ENCODE data around the gene ANKRD34A.

ANKRD34A gene

GRCh38 chr1:145918992-145919939 is 45.1 kb downstream of the ANKRD34A start:
- TF ChIP-seq, protein P1, sequence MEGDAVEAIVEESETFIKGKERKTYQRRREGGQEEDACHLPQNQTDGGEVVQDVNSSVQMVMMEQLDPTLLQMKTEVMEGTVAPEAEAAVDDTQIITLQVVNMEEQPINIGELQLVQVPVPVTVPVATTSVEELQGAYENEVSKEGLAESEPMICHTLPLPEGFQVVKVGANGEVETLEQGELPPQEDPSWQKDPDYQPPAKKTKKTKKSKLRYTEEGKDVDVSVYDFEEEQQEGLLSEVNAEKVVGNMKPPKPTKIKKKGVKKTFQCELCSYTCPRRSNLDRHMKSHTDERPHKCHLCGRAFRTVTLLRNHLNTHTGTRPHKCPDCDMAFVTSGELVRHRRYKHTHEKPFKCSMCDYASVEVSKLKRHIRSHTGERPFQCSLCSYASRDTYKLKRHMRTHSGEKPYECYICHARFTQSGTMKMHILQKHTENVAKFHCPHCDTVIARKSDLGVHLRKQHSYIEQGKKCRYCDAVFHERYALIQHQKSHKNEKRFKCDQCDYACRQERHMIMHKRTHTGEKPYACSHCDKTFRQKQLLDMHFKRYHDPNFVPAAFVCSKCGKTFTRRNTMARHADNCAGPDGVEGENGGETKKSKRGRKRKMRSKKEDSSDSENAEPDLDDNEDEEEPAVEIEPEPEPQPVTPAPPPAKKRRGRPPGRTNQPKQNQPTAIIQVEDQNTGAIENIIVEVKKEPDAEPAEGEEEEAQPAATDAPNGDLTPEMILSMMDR (IDR thresholded peaks at IDR 0.05; ENCODE audit: borderline replicate concordance, control extremely low read depth, extremely low read depth, insufficient read depth, missing control alignments) = no peak
- in situ Hi-C loops (cut with MboI; ENCODE audit: low sequenced_read_pairs, unreplicated experiment) = no loop called here
- DNase-seq (ENCODE audit: low spot score) = peak; percentile 52

DNA sequence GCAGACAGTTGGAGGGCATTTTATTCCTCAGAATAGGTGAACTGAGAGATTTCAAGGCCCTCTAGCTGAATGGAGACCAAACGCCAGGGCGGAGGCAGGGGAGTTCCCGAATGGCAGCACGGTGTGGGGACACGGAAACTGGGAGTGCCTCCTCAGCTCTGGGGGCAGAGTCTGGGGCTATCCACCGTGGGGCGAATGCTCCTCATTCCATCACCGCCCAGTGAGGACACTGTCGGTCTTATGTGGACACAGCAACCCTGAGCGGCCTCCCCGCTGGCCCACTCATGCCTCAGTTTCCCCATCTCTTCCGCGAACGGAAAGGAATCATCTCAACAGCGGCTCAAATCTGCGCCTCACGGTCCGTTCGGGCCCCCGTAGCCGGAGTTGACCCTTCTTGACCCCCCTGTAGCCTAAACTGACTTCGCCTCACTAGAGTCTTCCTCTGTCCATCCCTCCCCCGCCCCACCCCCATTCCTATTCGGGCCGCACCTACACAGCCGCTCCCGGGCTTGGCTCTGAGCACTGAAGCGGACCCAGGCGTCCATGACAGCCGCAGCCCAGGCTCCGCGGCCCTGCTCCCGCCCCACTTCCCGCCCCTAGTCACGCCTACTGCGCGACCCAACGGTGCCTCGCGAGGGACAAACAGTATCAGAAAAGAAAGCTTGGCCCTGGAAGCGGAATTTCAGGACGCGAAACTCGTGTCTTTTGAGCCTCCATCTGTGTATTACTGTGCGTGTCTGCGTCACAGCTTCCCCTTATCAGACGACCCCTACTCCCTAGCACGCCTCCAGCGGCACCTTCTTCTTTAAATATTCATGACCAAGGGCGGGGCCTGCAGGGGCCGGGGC is 46.0 kb downstream of the ANKRD34A start, which contains the start of gene PEX11B:
Gene PEX11B (minus strand): TSS at position 574 of the 848 bp plus-strand sequence. CDS start 29 bp downstream, at position 545.
- TF ChIP-seq, protein P1 (IDR thresholded peaks at IDR 0.05; ENCODE audit: borderline replicate concordance, control extremely low read depth, extremely low read depth, insufficient read depth, missing control alignments) = no peak
- in situ Hi-C loops (cut with MboI; ENCODE audit: low sequenced_read_pairs, unreplicated experiment) = no loop called here
- peak; percentile 93 for DNase-seq (ENCODE audit: low spot score)

- in situ Hi-C loops (cut with MboI; ENCODE audit: low sequenced_read_pairs, unreplicated experiment) = no loop called here
- TF ChIP-seq, protein P1 (IDR thresholded peaks at IDR 0.05; ENCODE audit: borderline replicate concordance, control extremely low read depth, extremely low read depth, insufficient read depth, missing control alignments) = no peak
- DNase-seq (ENCODE audit: low spot score) = no peak
Measured at GRCh38 chr1:145917595-145917994, 46.8 kb downstream of the ANKRD34A start.

DNA sequence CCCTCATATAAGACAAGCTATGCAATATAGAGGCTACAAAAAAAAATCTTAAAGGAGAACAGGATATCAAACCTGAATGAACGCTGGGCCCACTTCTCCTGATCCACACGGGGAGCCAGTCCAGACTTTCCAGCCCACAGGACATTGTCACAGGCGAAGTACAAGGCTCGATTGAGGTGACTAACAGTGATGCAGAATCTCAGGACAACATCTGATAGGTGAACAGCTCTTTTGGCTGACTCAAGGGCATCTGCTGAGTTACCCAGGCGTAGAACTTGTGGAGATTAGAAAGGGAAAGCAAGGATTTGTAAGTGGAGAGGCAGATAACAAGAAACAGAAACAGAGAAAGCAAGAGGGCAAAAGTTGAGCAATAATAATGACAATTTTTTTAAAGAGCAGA is 47.6 kb downstream of the ANKRD34A start:
- in situ Hi-C loops (cut with MboI; ENCODE audit: low sequenced_read_pairs, unreplicated experiment) = no loop called here
- TF ChIP-seq, protein P1 (IDR thresholded peaks at IDR 0.05; ENCODE audit: borderline replicate concordance, control extremely low read depth, extremely low read depth, insufficient read depth, missing control alignments) = no peak
- DNase-seq (ENCODE audit: low spot score) = no peak

DNA sequence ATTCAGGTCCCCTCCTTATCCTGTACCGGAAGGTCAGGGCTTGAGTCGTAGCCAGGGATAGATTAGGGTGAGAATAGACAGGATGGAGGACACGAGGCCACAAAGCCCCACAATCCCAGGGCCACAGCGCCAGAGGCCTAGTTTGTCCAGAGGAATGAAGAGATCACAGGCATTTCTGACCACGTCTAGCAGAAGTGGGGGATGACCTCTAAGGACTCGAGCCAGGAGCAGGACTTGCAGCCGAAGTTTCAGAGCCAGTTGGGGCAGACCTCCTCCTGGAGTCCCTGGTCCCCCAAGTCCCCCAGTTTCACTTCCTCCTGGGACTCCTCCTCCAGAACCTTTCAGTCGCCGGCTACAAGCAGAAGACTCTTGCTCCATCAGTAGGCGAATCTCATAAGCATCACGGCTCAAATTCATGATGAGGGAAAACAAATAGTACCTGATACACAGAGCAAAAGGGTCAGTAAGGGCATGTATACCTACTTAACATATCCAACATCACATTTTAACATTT is 52.2 kb downstream of the ANKRD34A start:
- TF ChIP-seq, protein P1 (IDR thresholded peaks at IDR 0.05; ENCODE audit: borderline replicate concordance, control extremely low read depth, extremely low read depth, insufficient read depth, missing control alignments) = no peak
- no peak for DNase-seq (ENCODE audit: low spot score)

More for the DNA sequence above, 52.2 kb downstream of the ANKRD34A start:
- in situ Hi-C loops (cut with MboI; ENCODE audit: low sequenced_read_pairs, unreplicated experiment) = no loop called here
